K562 (cell line): ENCODE results near the gene SUPT20H. TPM values are rescaled to one million over a fixed set of nuclear protein-coding genes. Genes with fewer than 3 reads are reported as not detected.

Experiments
- ATAC-seq: fragments of 200-7000 bp; cut with Tn5 transposase; 3 replicates; pipeline ENCODE4 v1.9.1; 2020; ENCODE audit warnings: moderate library complexity
- BruUV-seq: library from RNA; stranded (reverse); fragments of 400-500 nt; replicated peaks from 2 replicates; lab custom pipeline; 2021; lab: Mats Ljungman, UMichigan
- CTCF ChIA-PET: fragments of 300-600 bp; formaldehyde crosslinking; extraction: SDS; loops from one replicate; lab custom pipeline; 2021; ENCODE audit warnings: low intra/inter-chr PET ratio; lab: Yijun Ruan, JAX
- POLR2A ChIA-PET: fragments of 300-600, 350-650 bp; sonication (Branson Sonifier 250); formaldehyde crosslinking; extraction: SDS; loops from one replicate; lab custom pipeline; 2021; ENCODE audit warnings: antibody characterized with exemption, inconsistent platforms; lab: Yijun Ruan, JAX
- DNase-seq, 4 experiments: peaks; one replicate each; pipeline versions ENCODE4 v3.0.0 to v3.0.0-alpha.2; 2011 to 2018; ENCODE audit warnings: low spot score in 3 of 4, mixed read lengths in 3 of 4; ENCODE audit errors: extremely low read depth in 1 of 4
- FAIRE-seq: peaks from 2 replicates; lab custom pipeline; 2011; peaks lifted over from hg19 to GRCh38; lab: Jason Lieb, UNC
- H2AFZ ChIP-seq: 2 replicates; pipeline ENCODE4 v1.6.0; 2011; ENCODE audit warnings: low read depth, low read length, control low read depth, inconsistent platforms
- H3K27ac ChIP-seq: fragments of 200-600 bp; 3 replicates; pipeline ENCODE4 v1.8.0; 2011; ENCODE audit warnings: low read depth, mild to moderate bottlenecking, control low read depth, inconsistent platforms, low read length, moderate library complexity, mixed read lengths; ENCODE audit errors: extremely low read depth
- H3K27me3 ChIP-seq, 2 experiments: fragments of 300-600 bp in 1 of 2; 2 replicates in 1 of 2; 3 replicates in 1 of 2; pipeline versions ENCODE4 v1.6.0 to v1.8.0; 2011; ENCODE audit warnings: inconsistent platforms in 2 of 2, low read length in 2 of 2, mild to moderate bottlenecking in 1 of 2, mixed read lengths in 1 of 2, moderate library complexity in 1 of 2; ENCODE audit not compliant: control insufficient read depth in 2 of 2, insufficient read depth in 2 of 2
- H3K36me3 ChIP-seq: fragments of 300-600 bp; 3 replicates; pipeline ENCODE4 v1.8.0; 2011; ENCODE audit warnings: mild to moderate bottlenecking, low read length, inconsistent platforms; ENCODE audit not compliant: control insufficient read depth, insufficient read depth
- H3K4me1 ChIP-seq, 2 experiments: fragments of 200-600 bp in 1 of 2; replicated peaks in 1 of 2; 2 replicates in 1 of 2; 3 replicates in 1 of 2; pipeline versions ENCODE4 v1.5.1 to v1.8.0; 2011; ENCODE audit warnings: inconsistent platforms in 2 of 2, low read length in 2 of 2, mild to moderate bottlenecking in 1 of 2, mixed read lengths in 1 of 2, moderate library complexity in 1 of 2; ENCODE audit not compliant: control insufficient read depth in 2 of 2, insufficient read depth in 2 of 2
- H3K4me2 ChIP-seq: 2 replicates; pipeline ENCODE4 v1.6.1; 2011; ENCODE audit warnings: low read length, control low read depth, inconsistent platforms, mixed read lengths; ENCODE audit not compliant: insufficient read depth
- H3K4me3 ChIP-seq: fragments of 200-600 bp; sonication (generic), shearing (Covaris generic); 2 replicates; pipeline ENCODE4 v1.5.1; 2016; ENCODE audit warnings: control low read depth, inconsistent platforms
- H3K79me2 ChIP-seq: fragments of 200-600 bp; 3 replicates; pipeline ENCODE4 v1.8.0; 2011; ENCODE audit warnings: low read length, inconsistent platforms; ENCODE audit not compliant: control insufficient read depth, insufficient read depth
- H3K9ac ChIP-seq, 2 experiments: 2 replicates each; pipeline versions ENCODE4 v1.6.0 to v1.6.1; 2011; ENCODE audit warnings: low read depth in 2 of 2, low read length in 2 of 2, control low read depth in 1 of 2, inconsistent platforms in 1 of 2, mild to moderate bottlenecking in 1 of 2, mixed read lengths in 1 of 2; ENCODE audit not compliant: insufficient read depth in 1 of 2
- H3K9me1 ChIP-seq: one replicate; pipeline ENCODE4 v1.6.0; 2011; ENCODE audit warnings: inconsistent platforms, mild to moderate bottlenecking, low read length, moderate library complexity; ENCODE audit not compliant: control insufficient read depth, insufficient read depth
- H3K9me3 ChIP-seq: replicated peaks from 2 replicates; pipeline ENCODE4 v1.5.1; 2011; ENCODE audit warnings: low read depth, low read length, inconsistent platforms; ENCODE audit not compliant: control insufficient read depth, insufficient read depth
- H4K20me1 ChIP-seq: replicated peaks from 2 replicates; pipeline ENCODE4 v1.6.1; 2011; ENCODE audit warnings: low read length, inconsistent platforms, mixed read lengths; ENCODE audit not compliant: control insufficient read depth, insufficient read depth
- BMI1 ChIP-seq: fragments of 150-350 bp; IDR thresholded peaks from 2 replicates; pipeline ENCODE4 v1.6.1; 2014; ENCODE audit warnings: low read length
- CAMTA2 ChIP-seq: fragments of 250-450 bp; sonication (Bioruptor Pico); conservative IDR thresholded peaks from 2 replicates; pipeline ENCODE4 v1.5.1; 2022
- CCAR2 ChIP-seq: fragments of 200-400 bp; formaldehyde crosslinking; IDR thresholded peaks from 2 replicates; pipeline ENCODE4 v1.6.1; 2017; ENCODE audit warnings: mild to moderate bottlenecking, low read depth, low read length
- CCNT2 ChIP-seq: IDR thresholded peaks from 2 replicates; pipeline ENCODE4 v1.6.1; 2011; ENCODE audit warnings: borderline replicate concordance, low read depth, mild to moderate bottlenecking, moderate library complexity, mixed read lengths, low read length; ENCODE audit not compliant: insufficient read length; ENCODE audit errors: extremely low read depth
- EWSR1 ChIP-seq: fragments of 450-650 bp; IDR thresholded peaks from 2 replicates; pipeline ENCODE4 v1.6.1; 2018; ENCODE audit warnings: borderline replicate concordance, mild to moderate bottlenecking, low read depth, moderate library complexity; ENCODE audit not compliant: partially characterized antibody
- KDM2B ChIP-seq: fragments of 250-450 bp; sonication (Bioruptor Pico); IDR thresholded peaks from 2 replicates; pipeline ENCODE4 v1.8.0; 2021; ENCODE audit warnings: mild to moderate bottlenecking, moderate library complexity
- MCM7 ChIP-seq, 2 experiments: fragments of 450-650 bp; IDR thresholded peaks; 2 replicates each; pipeline ENCODE4 v1.6.1; 2016 to 2018
- PTBP1 ChIP-seq: fragments of 200-400 bp; formaldehyde crosslinking; IDR thresholded peaks from 2 replicates; pipeline ENCODE4 v1.6.1; 2017; ENCODE audit warnings: low read depth, low read length
- SRSF7 ChIP-seq: fragments of 200-400 bp; formaldehyde crosslinking; optimal IDR thresholded peaks from 2 replicates; pipeline ENCODE3; 2017; ENCODE audit warnings: mild to moderate bottlenecking, low read depth, low read length
- ZBTB5 ChIP-seq: fragments of 450-650 bp; IDR thresholded peaks from 2 replicates; pipeline ENCODE4 v1.6.1; 2017; ENCODE audit warnings: antibody characterized with exemption
- ZKSCAN8 ChIP-seq: fragments of 200-800 bp; sonication (Bioruptor generic); IDR thresholded peaks from 2 replicates; pipeline ENCODE4 v1.6.1; 2016; ENCODE audit warnings: missing genetic modification characterization, missing compliant biosample characterization
- WGBS: fragments of 100-300 bp; shearing (Covaris generic); methylation state at CpG from one replicate; pipeline ENCODE4 v1.1.6; 2016; ENCODE audit warnings: low coverage, mixed read lengths; ENCODE audit not compliant: insufficient coverage; ENCODE audit errors: missing lambda C conversion rate; 5-methylcytosine and 5-hydroxymethylcytosine counted together
- in situ Hi-C: fragments of 300-500 bp; cut with MboI; formaldehyde crosslinking; loops from 4 replicates; pipeline ENCODE4 v1.15.0; 2018; ENCODE audit warnings: inconsistent platforms, mixed read lengths
- intact Hi-C: fragments of 100-400 bp; cut with micrococcal nuclease; formaldehyde crosslinking; loops from 2 replicates; pipeline ENCODE4 v1.14.2; 2022
- polyA plus RNA-seq, 8 experiments: library from polyadenylated mRNA; depleted of rRNA in 4 of 8; stranded (reverse) in 5 of 8; unstranded in 3 of 8; fragments of >200 nt; fragmentation: Nextera tagmentation in 2 of 8; fragmentation: Illumina TruSeq in 1 of 8; extraction: Ambion mirVana in 2 of 8; extraction: Trizol in 1 of 8; gene quantifications; 2 replicates each; pipeline versions ENCODE4 v1.2.1 to v1.2.3, GENCODE V29; 2011 to 2014; ENCODE audit warnings: inconsistent platforms in 1 of 8, missing spikeins in 1 of 8
- total RNA-seq, 7 experiments: library from RNA; depleted of rRNA in 6 of 7; stranded (reverse); fragments of >200 nt in 6 of 7; fragmentation: Illumina TruSeq in 2 of 7; extraction: Trizol in 2 of 7; gene quantifications; 2 replicates each; pipeline versions ENCODE4 v1.2.1 to v1.2.3, GENCODE V29; 2011 to 2021; ENCODE audit warnings: low replicate concordance in 1 of 7
- TF ChIP-seq, protein P1 (sequence below): sonication (generic); formaldehyde crosslinking; IDR thresholded peaks from 2 replicates; pipeline ENCODE4 v1.8.0; 2022; ENCODE audit warnings: missing genetic modification reagents, mild to moderate bottlenecking, borderline replicate concordance
- TF ChIP-seq, protein P2 (sequence below): fragments of 250-450 bp; sonication (Bioruptor Pico); IDR thresholded peaks from 2 replicates; pipeline ENCODE4 v1.5.0; 2021

Gene SUPT20H
- total and polyA plus RNA-seq, 9 of the 15 experiments (the other 6 are each of a cell fraction or from before 2014, with no cell fraction given): 11.4 to 71.8 (median 31.7) TPM

DNA sequence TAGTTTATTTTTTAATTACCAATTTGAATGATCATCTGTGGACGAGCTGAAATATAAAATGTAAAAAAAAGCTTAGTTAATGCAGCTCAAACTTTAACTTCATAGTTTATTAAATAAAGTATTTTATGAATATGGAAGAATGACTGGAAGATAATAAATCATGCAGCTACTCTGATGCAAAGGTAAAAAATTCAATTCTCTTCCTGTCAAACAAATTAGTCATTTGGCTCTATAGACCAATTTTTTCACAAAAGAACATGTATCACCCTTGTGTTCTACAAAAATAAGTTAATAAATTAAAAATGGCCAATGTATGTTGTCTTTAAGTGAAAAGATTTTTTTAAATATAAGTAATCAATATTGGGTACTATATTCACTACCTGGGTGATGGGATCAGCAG is 32.7 kb downstream of the SUPT20H start:
- H3K9me1 ChIP-seq: no peaks in the 10 kb centered on the region
- in situ Hi-C loops: no loop called here
- no peaks in the 10 kb centered on the region for H3K4me1 ChIP-seq
- H3K4me2 ChIP-seq: no peak overlapping the region
- DNase-seq (no peak), FAIRE-seq (no peak), ATAC-seq (no peak)
- intact Hi-C loops: no loop called here
- no peaks in the 10 kb centered on the region for H3K79me2 ChIP-seq
- no peak overlapping the region for H3K27ac ChIP-seq
- no peak overlapping the region for H3K4me3 ChIP-seq
- ChIA-PET CTCF (no interaction called here), POLR2A (no interaction called here)
- H2AFZ ChIP-seq: no peak overlapping the region
- BruUV-seq: no TSS peak
- no peak for TF ChIP-seq ZBTB5
- TF ChIP-seq, protein P1, sequence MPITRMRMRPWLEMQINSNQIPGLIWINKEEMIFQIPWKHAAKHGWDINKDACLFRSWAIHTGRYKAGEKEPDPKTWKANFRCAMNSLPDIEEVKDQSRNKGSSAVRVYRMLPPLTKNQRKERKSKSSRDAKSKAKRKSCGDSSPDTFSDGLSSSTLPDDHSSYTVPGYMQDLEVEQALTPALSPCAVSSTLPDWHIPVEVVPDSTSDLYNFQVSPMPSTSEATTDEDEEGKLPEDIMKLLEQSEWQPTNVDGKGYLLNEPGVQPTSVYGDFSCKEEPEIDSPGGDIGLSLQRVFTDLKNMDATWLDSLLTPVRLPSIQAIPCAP (CRISPR knock-in tag): no peak
- TF ChIP-seq MCM7 (IDR thresholded peaks at IDR 0.05): no peak
- no peak for TF ChIP-seq SRSF7
- no peak for TF ChIP-seq PTBP1
- TF ChIP-seq EWSR1: no peak
- TF ChIP-seq CCAR2: no peak
- TF ChIP-seq BMI1: no peak
- TF ChIP-seq ZKSCAN8: no peak
- TF ChIP-seq, protein P2, sequence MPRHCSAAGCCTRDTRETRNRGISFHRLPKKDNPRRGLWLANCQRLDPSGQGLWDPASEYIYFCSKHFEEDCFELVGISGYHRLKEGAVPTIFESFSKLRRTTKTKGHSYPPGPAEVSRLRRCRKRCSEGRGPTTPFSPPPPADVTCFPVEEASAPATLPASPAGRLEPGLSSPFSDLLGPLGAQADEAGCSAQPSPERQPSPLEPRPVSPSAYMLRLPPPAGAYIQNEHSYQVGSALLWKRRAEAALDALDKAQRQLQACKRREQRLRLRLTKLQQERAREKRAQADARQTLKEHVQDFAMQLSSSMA (CRISPR knock-in tag): no peak
- no peak for TF ChIP-seq KDM2B (CRISPR knock-in tag)
- TF ChIP-seq CCNT2: no peak
- TF ChIP-seq CAMTA2 (CRISPR knock-in tag): no peak
- no peak overlapping the region for H3K9ac ChIP-seq
- no peaks in the 10 kb centered on the region for H4K20me1 ChIP-seq
- WGBS: 100% methylated on average over 1 of the region's 1 CpG
- H3K36me3 ChIP-seq: peaks cover 61% of the 10 kb centered on the region
- H3K9me3 ChIP-seq: no peaks in the 10 kb centered on the region
- no peaks in the 10 kb centered on the region for H3K27me3 ChIP-seq
